A673 (cell line): Measurements from ENCODE around the gene SEMA6D. TPM values are rescaled to one million over a fixed set of nuclear protein-coding genes. Genes with fewer than 3 reads are reported as not detected.

Experiments used
- BruUV-seq: library from RNA; stranded (reverse); fragments of 400-500 nt; replicated peaks from 2 replicates; lab custom pipeline; 2021; lab: Mats Ljungman, UMichigan
- CTCF ChIA-PET: fragments of 300-600 bp; sonication (Branson Sonifier 250); formaldehyde crosslinking; loops from one replicate; lab custom pipeline; 2022; ENCODE audit warnings: antibody characterized with exemption; lab: Charles Lee
- POLR2A ChIA-PET: fragments of 300-600 bp; sonication (Branson Sonifier 250); formaldehyde crosslinking; loops from one replicate; lab custom pipeline; 2022; ENCODE audit warnings: antibody characterized with exemption; ENCODE audit not compliant: low non-redundant PET; lab: Charles Lee
- DNase-seq: peaks from one replicate; pipeline ENCODE4 v3.0.0-alpha.2; 2015; ENCODE audit warnings: low spot score
- H3K27ac ChIP-seq: fragments of 200-600 bp; sonication (generic); 2 replicates; pipeline ENCODE4 v1.5.1; 2016; ENCODE audit warnings: mixed run types, low read depth, mild to moderate bottlenecking, mixed read lengths, antibody characterized with exemption, low read length; ENCODE audit not compliant: poor library complexity, severe bottlenecking
- H3K27me3 ChIP-seq: fragments of 200-600 bp; sonication (generic); replicated peaks from 2 replicates; pipeline ENCODE4 v1.6.1; 2017; ENCODE audit warnings: mixed run types, low read depth, mild to moderate bottlenecking, mixed read lengths, antibody characterized with exemption, low read length; ENCODE audit not compliant: insufficient read depth, poor library complexity
- H3K36me3 ChIP-seq: fragments of 200-600 bp; sonication (generic); 2 replicates; pipeline ENCODE4 v1.6.1; 2016; ENCODE audit warnings: mixed run types, mild to moderate bottlenecking, mixed read lengths, antibody characterized with exemption, low read length; ENCODE audit not compliant: insufficient read depth, poor library complexity, severe bottlenecking
- H3K4me1 ChIP-seq: fragments of 200-600 bp; sonication (generic); 2 replicates; pipeline ENCODE4 v1.6.1; 2017; ENCODE audit warnings: mixed run types, mild to moderate bottlenecking, mixed read lengths, antibody characterized with exemption, low read length; ENCODE audit not compliant: insufficient read depth, poor library complexity, severe bottlenecking
- H3K4me3 ChIP-seq: fragments of 200-600 bp; sonication (generic); 2 replicates; pipeline ENCODE4 v1.5.1; 2016; ENCODE audit warnings: low read depth, mixed run types, mild to moderate bottlenecking, mixed read lengths, low read length; ENCODE audit not compliant: poor library complexity, severe bottlenecking
- H3K9me3 ChIP-seq: fragments of 200-600 bp; sonication (generic); 2 replicates; pipeline ENCODE4 v1.6.1; 2016; ENCODE audit warnings: mixed run types, low read depth, mild to moderate bottlenecking, mixed read lengths, antibody characterized with exemption, low read length; ENCODE audit not compliant: poor library complexity, severe bottlenecking
- CTCF ChIP-seq: fragments of 300-800, 200-600 bp; sonication (generic); conservative IDR thresholded peaks from 2 replicates; pipeline ENCODE4 v1.5.1; 2017; ENCODE audit warnings: low read depth, mild to moderate bottlenecking, antibody characterized with exemption, low read length, moderate library complexity, mixed read lengths
- EZH2 ChIP-seq: fragments of 200-600 bp; sonication (generic); IDR thresholded peaks from 2 replicates; pipeline ENCODE4 v1.6.1; 2017; ENCODE audit warnings: borderline replicate concordance, low read depth, mild to moderate bottlenecking, mixed read lengths, antibody characterized with exemption, low read length; ENCODE audit not compliant: poor library complexity, severe bottlenecking
- intact Hi-C: fragments of 100-400 bp; cut with micrococcal nuclease; formaldehyde crosslinking; loops from one replicate; pipeline ENCODE4 v1.10.0; 2022; ENCODE audit not compliant: unreplicated experiment
- total RNA-seq: library from RNA; stranded (reverse); gene quantifications from 2 replicates; pipeline ENCODE4 v1.2.3, GENCODE V29; 2021

SEMA6D gene
- total RNA-seq, 1 experiment from 2014 or later = 11.0 TPM

GRCh38 chr15:47792231-47792630 lies 74.9 kb downstream of the SEMA6D start:
- POLR2A ChIA-PET = no interaction called here
- DNase-seq = no peak
- no peaks in the 10 kb centered on the region for H3K9me3 ChIP-seq
- CTCF ChIA-PET = no interaction called here
- no peaks in the 10 kb centered on the region for H3K27me3 ChIP-seq
- no peak overlapping the region for H3K27ac ChIP-seq
- intact Hi-C loops = no loop called here
- no peaks in the 10 kb centered on the region for H3K36me3 ChIP-seq
- TF ChIP-seq CTCF = no peak
- no peak for TF ChIP-seq EZH2
- H3K4me1 ChIP-seq = no peaks in the 10 kb centered on the region
- BruUV-seq = no TSS peak
- no peak overlapping the region for H3K4me3 ChIP-seq

GRCh38 chr15:47794252-47794914 lies 77.1 kb downstream of the SEMA6D start:
- no TSS peak for BruUV-seq
- Histone ChIP-seq H3K27ac (no peak overlapping the region), H3K36me3 (no peaks in the 10 kb centered on the region), H3K9me3 (no peaks in the 10 kb centered on the region), H3K27me3 (no peaks in the 10 kb centered on the region), H3K4me3 (no peak overlapping the region), H3K4me1 (no peaks in the 10 kb centered on the region)
- TF ChIP-seq EZH2 = no peak
- intact Hi-C loops = no loop called here
- no peak for DNase-seq
- ChIA-PET CTCF (interaction anchor here (0.6 kb wide), 1 partner anchor 10 kb away, joined by 3 read pairs; no protein-coding TSS in a partner anchor), POLR2A (no interaction called here)

DNA sequence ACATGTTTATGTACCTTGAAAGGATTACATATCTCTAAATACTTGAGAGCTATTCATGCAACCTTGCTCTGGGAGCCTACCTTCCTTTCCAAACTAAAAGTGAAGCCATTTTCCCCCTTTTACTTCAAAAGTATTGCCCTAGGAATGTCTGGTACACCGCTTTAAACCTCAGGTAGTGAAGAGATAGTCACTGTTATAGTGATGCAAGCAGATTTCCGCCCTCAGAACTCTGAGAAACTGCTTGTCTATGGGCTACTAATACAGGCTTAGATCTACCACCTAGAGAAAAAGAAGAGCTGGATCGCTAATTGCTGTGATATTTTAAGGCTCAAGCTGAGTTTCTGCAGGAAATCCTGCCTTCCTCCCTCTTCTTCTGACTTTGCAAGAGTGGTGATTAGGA lies 78.6 kb downstream of the SEMA6D start:
- intact Hi-C loops = no loop called here
- CTCF ChIA-PET = interaction anchor here (0.6 to 0.8 kb wide), 2 partner anchors 289 to 1717 kb away, joined by 3 read pairs; no protein-coding TSS in a partner anchor

More for the DNA sequence above, 78.6 kb downstream of the SEMA6D start:
- no TSS peak for BruUV-seq
- Histone ChIP-seq H3K27me3 (no peaks in the 10 kb centered on the region), H3K4me1 (no peaks in the 10 kb centered on the region), H3K36me3 (no peaks in the 10 kb centered on the region), H3K27ac (no peak overlapping the region), H3K9me3 (no peaks in the 10 kb centered on the region), H3K4me3 (no peak overlapping the region)
- no peak for DNase-seq
- TF ChIP-seq CTCF = no peak
- TF ChIP-seq EZH2 = no peak
- POLR2A ChIA-PET = no interaction called here
